ENCODE data around the gene ALDH1A1. TPM values are rescaled to one million over a fixed set of nuclear protein-coding genes. Genes with fewer than 3 reads are reported as not detected.

ALDH1A1 gene
- total RNA-seq, 4 donors from 2014 or later = 184 to 561 (median 251) TPM

DNA sequence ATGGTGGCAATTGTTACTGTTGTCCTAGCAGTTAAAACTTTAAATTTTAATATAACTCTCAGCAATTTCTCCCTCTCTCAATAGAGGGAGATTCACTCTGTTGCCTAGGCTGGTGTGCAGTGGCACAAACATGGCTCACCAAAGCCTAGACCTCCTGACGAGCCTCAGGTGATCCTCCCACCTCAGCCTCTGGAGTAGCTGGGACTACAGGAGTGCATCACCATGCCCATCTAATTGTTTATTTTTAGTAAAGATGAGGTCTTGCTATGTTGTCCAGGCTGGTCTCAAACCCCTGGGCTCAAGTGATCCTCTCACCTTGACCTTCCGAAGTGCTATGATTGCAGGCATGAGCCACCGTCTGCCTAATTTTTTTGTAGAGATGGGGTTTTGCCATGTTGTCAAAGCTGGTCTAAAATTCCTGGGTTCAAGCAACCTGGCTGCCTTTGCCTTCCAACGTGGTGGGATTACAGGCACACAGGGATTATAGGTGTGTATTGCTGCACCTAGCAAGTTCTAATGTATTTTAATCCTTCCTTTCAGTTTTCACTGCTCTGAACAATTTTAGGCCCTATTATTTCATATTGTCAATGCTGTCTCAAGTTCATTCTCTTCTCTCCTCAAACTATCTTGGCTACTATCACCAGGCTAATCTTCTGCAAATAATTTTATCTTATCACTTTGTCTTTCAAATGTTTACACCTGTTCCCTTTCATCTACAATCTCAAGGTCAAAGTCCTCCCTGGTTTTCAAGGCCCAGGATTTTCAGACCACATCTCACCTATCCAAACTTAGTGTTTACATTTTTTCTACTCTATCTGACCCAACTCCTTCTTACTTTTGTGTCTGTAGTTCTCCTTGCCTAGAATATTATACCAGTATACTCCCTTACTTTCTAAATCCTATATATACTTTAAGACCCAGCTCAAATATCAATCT is 18.9 kb downstream of the ALDH1A1 start:
- H3K4me1 ChIP-seq = peaks cover 0 to 26% (median 2%) of the 10 kb centered on the region in 4 donors
- peak overlapping the region in 1 of 4 donors; percentile 3 for H3K27ac ChIP-seq
- no peaks in the 10 kb centered on the region for H3K9me3 ChIP-seq
- peaks cover 0 to 20% (median 0%) of the 10 kb centered on the region in 3 donors for H3K36me3 ChIP-seq
- no peaks in the 10 kb centered on the region for H3K27me3 ChIP-seq
- no peak overlapping the region for H3K4me3 ChIP-seq
- no peak for DNase-seq
- TF ChIP-seq, protein P1, sequence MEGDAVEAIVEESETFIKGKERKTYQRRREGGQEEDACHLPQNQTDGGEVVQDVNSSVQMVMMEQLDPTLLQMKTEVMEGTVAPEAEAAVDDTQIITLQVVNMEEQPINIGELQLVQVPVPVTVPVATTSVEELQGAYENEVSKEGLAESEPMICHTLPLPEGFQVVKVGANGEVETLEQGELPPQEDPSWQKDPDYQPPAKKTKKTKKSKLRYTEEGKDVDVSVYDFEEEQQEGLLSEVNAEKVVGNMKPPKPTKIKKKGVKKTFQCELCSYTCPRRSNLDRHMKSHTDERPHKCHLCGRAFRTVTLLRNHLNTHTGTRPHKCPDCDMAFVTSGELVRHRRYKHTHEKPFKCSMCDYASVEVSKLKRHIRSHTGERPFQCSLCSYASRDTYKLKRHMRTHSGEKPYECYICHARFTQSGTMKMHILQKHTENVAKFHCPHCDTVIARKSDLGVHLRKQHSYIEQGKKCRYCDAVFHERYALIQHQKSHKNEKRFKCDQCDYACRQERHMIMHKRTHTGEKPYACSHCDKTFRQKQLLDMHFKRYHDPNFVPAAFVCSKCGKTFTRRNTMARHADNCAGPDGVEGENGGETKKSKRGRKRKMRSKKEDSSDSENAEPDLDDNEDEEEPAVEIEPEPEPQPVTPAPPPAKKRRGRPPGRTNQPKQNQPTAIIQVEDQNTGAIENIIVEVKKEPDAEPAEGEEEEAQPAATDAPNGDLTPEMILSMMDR (IDR thresholded peaks at IDR 0.05) = no peak
- TF ChIP-seq POLR2A (IDR thresholded peaks at IDR 0.05) = no peak

DNA sequence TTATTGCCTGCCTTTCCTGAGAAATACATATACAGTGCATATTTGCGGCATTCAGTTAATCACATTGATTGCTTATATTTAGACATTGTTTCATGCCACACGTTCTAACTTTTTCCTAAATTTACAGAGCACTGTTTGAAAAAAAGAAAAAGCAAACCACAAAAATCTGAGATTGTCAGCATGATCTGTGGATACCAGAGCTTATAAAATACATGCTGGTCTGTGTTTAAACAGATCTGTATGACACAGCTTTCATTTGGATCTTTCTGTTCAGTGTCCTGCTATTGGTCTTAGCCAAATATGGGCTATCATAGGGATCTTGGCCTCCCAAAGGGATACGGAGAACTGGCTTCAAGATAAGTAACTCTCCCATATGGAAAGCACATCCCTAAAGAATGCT is 20.2 kb downstream of the ALDH1A1 start:
- no peak overlapping the region for H3K27ac ChIP-seq
- no peak overlapping the region for H3K4me3 ChIP-seq
- peaks cover 0 to 23% (median under 1%) of the 10 kb centered on the region in 4 donors for H3K4me1 ChIP-seq
- TF ChIP-seq, protein P1 (IDR thresholded peaks at IDR 0.05) = no peak
- TF ChIP-seq POLR2A (IDR thresholded peaks at IDR 0.05) = no peak
- no peaks in the 10 kb centered on the region for H3K9me3 ChIP-seq
- no peak for DNase-seq
- H3K36me3 ChIP-seq = peaks cover 0 to 25% (median 0%) of the 10 kb centered on the region in 3 donors
- no peaks in the 10 kb centered on the region for H3K27me3 ChIP-seq

DNA sequence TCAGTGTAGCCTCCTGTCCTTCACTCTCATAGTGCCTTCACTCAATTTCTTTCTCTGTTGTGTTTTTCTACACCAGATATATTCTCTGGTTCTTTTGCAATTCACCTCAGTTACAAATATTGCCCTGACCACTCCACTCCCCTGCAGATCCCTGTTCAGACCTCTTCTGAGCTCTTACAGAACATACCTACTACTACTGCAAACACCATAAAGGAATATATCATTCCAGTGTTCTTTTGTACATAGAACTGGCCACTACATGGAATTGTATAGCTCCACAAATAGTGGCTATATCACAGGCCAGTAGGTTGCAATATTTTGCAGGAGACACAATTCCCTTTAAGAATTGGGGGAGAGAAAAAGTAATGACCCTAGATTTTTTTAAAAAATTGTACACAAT is 21.0 kb downstream of the ALDH1A1 start:
- H3K4me1 ChIP-seq = peaks cover 0 to 16% (median 0%) of the 10 kb centered on the region in 4 donors
- no peaks in the 10 kb centered on the region for H3K9me3 ChIP-seq
- DNase-seq = no peak
- no peak overlapping the region for H3K27ac ChIP-seq
- peaks cover 0 to 25% (median 0%) of the 10 kb centered on the region in 3 donors for H3K36me3 ChIP-seq
- TF ChIP-seq, protein P1 (IDR thresholded peaks at IDR 0.05) = no peak
- no peak for TF ChIP-seq POLR2A (IDR thresholded peaks at IDR 0.05)
- H3K27me3 ChIP-seq = no peaks in the 10 kb centered on the region
- H3K4me3 ChIP-seq = no peak overlapping the region

DNA sequence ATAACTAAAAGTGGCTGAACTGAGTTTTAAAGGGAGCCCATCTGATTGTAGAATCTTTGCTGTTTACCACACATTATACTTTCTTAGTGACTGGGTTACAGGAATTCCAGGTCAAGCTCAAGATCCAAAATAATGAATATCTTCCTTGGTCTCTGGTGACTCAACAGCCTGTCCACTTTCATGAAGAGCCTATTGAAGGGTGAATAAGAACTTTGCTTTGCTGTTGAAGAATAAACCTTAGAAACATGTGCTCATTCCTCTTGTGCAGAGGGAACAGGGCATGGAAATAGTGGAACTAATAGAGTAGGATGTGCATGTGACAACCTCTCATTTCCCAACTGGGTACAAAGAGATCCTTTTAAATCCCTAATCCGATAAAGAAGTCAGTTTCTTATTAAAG is 21.4 kb downstream of the ALDH1A1 start:
- no peak for DNase-seq
- Histone ChIP-seq H3K4me3 (no peak overlapping the region), H3K9me3 (no peaks in the 10 kb centered on the region), H3K27ac (no peak overlapping the region), H3K27me3 (no peaks in the 10 kb centered on the region), H3K4me1 (peaks cover 0 to 11% (median 0%) of the 10 kb centered on the region in 4 donors), H3K36me3 (peaks cover 0 to 26% (median 0%) of the 10 kb centered on the region in 3 donors)
- TF ChIP-seq, protein P1 (IDR thresholded peaks at IDR 0.05) = no peak
- TF ChIP-seq POLR2A (IDR thresholded peaks at IDR 0.05) = no peak

DNA sequence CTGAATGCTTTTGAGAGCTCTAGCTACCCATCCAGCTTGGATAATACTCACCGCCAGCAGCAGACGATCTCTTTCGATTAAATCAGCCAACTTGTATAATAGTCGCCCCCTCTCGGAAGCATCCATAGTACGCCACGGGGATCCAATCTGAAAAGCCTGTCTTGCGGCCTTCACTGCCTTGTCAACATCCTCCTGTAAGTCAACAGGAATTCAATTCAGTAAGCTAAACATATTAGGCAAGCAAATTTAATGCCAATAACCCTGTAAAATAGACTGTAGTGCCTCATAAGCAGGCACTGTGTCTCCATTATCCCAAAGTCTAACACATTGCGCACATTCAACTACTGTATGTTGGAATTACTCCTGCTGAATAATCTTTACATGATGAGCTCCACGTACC is 22.0 kb downstream of the ALDH1A1 start:
- TF ChIP-seq, protein P1 (IDR thresholded peaks at IDR 0.05) = no peak
- no peak for TF ChIP-seq POLR2A (IDR thresholded peaks at IDR 0.05)
- no peak overlapping the region for H3K4me3 ChIP-seq
- H3K4me1 ChIP-seq = peaks cover 0 to 7% (median 0%) of the 10 kb centered on the region in 4 donors
- H3K27me3 ChIP-seq = no peaks in the 10 kb centered on the region
- DNase-seq = no peak
- H3K36me3 ChIP-seq = peaks cover 0 to 33% (median 0%) of the 10 kb centered on the region in 3 donors
- H3K27ac ChIP-seq = no peak overlapping the region
- H3K9me3 ChIP-seq = no peaks in the 10 kb centered on the region

Data from Peyer's patch (tissue), 4 donors.